ENCODE results near the gene ITPRIP.

ITPRIP gene

GRCh38 chr10:104314591-104315485, 23.4 kb downstream of the ITPRIP start:
- Histone ChIP-seq H3K9me3 (ENCODE audit: low read length) (no peaks in the 10 kb centered on the region), H3K4me1 (ENCODE audit: insufficient read depth, low read length, severe bottlenecking) (peaks cover 7% of the 10 kb centered on the region), H3K9me2 (ENCODE audit: low read depth, low read length) (no peaks in the 10 kb centered on the region), H3F3A (ENCODE audit: insufficient read depth, low read length) (no peaks in the 10 kb centered on the region), H3K4me3 (ENCODE audit: low read depth, low read length, poor library complexity, severe bottlenecking) (no peak overlapping the region), H4K20me1 (ENCODE audit: insufficient read depth, low read length) (no peaks in the 10 kb centered on the region), H3K27ac (ENCODE audit: low read depth, low read length, poor library complexity, severe bottlenecking) (no peak overlapping the region), H3K79me2 (ENCODE audit: insufficient read depth, low read length) (no peaks in the 10 kb centered on the region), H3K27me3 (ENCODE audit: insufficient read depth, low read length) (no peaks in the 10 kb centered on the region), H3K9ac (ENCODE audit: low read length) (no peak overlapping the region), H3K36me3 (ENCODE audit: insufficient read depth, low read length) (peaks cover 5% of the 10 kb centered on the region; the same call in 1 of the 2 replicates), H3K4me2 (ENCODE audit: low read length) (no peak overlapping the region), H2AFZ (ENCODE audit: low read length) (no peak overlapping the region)
- no peak for TF ChIP-seq EZH2 (IDR thresholded peaks at IDR 0.05; ENCODE audit: borderline replicate concordance, low read length)
- TF ChIP-seq CTCF (IDR thresholded peaks at IDR 0.05; ENCODE audit: low read length) = no peak

GRCh38 chr10:104311184-104311720, 27.0 kb downstream of the ITPRIP start:
- H3K4me3 ChIP-seq (ENCODE audit: low read depth, low read length, poor library complexity, severe bottlenecking) = no peak overlapping the region
- no peaks in the 10 kb centered on the region for H3K9me2 ChIP-seq (ENCODE audit: low read depth, low read length)
- H3K9me3 ChIP-seq (ENCODE audit: low read length) = no peaks in the 10 kb centered on the region
- no peaks in the 10 kb centered on the region for H4K20me1 ChIP-seq (ENCODE audit: insufficient read depth, low read length)
- peaks cover 5% of the 10 kb centered on the region; the same call in 1 of the 2 replicates for H3K36me3 ChIP-seq (ENCODE audit: insufficient read depth, low read length)
- H3K27me3 ChIP-seq (ENCODE audit: insufficient read depth, low read length) = no peaks in the 10 kb centered on the region
- TF ChIP-seq CTCF (IDR thresholded peaks at IDR 0.05; ENCODE audit: low read length) = no peak
- no peak for TF ChIP-seq EZH2 (IDR thresholded peaks at IDR 0.05; ENCODE audit: borderline replicate concordance, low read length)
- no peak overlapping the region for H3K9ac ChIP-seq (ENCODE audit: low read length)
- no peaks in the 10 kb centered on the region for H3K79me2 ChIP-seq (ENCODE audit: insufficient read depth, low read length)
- no peaks in the 10 kb centered on the region for H3F3A ChIP-seq (ENCODE audit: insufficient read depth, low read length)
- no peak overlapping the region for H3K4me2 ChIP-seq (ENCODE audit: low read length)
- no peak overlapping the region for H2AFZ ChIP-seq (ENCODE audit: low read length)
- H3K27ac ChIP-seq (ENCODE audit: low read depth, low read length, poor library complexity, severe bottlenecking) = no peak overlapping the region
- no peaks in the 10 kb centered on the region for H3K4me1 ChIP-seq (ENCODE audit: insufficient read depth, low read length, severe bottlenecking)

DNA sequence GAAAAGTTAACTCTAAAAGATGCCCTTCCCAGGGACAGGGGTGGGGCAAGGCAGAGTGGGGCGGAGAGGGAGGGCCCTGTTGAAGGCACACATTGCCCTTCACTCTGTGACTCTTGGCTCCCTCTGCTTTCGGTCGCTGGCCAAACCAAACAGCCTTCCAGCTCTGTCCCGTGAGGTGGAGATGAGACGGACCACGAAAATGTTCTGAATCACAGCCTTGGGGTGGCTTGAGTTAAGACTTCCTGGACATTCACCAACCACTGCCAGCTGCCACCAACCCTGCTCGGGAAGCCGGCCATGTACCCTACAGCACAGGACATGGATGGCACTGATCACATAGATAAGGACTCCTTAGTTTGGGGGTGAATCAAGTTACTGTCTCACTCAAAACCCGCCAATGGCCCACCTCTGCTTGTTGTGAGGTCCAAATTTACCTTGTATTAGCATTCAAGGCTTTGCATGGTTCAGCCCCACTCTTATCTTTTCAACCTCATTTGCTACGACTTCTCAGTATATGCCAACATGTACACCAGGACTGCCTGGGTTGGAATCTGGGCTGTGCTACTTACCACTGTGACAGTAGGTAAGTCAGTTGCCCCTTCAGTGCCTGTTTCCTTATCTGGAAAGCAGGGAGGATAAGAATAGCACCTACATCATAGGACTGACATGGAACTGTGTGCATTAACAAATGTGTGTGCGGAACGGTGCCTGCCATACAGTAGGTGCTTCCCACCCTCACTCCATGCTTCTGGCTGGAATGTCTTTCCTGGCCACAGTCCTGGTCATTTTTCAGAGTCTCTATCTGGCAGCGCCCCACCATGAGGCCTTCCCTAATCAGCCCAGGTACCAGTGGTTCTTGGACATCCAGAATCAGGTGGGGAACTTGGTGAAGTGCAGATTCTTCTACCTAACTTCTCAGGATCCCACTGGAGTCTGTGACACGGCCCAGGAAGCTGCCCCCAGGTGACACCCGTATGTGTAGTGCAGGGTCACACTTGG, 28.0 kb downstream of the ITPRIP start:
- H3K79me2 ChIP-seq (ENCODE audit: insufficient read depth, low read length) = no peaks in the 10 kb centered on the region
- no peak overlapping the region for H3K27ac ChIP-seq (ENCODE audit: low read depth, low read length, poor library complexity, severe bottlenecking)
- no peaks in the 10 kb centered on the region for H3F3A ChIP-seq (ENCODE audit: insufficient read depth, low read length)
- H3K4me1 ChIP-seq (ENCODE audit: insufficient read depth, low read length, severe bottlenecking) = no peaks in the 10 kb centered on the region
- H3K9ac ChIP-seq (ENCODE audit: low read length) = no peak overlapping the region
- H2AFZ ChIP-seq (ENCODE audit: low read length) = no peak overlapping the region
- H3K9me3 ChIP-seq (ENCODE audit: low read length) = no peaks in the 10 kb centered on the region
- TF ChIP-seq EZH2 (IDR thresholded peaks at IDR 0.05; ENCODE audit: borderline replicate concordance, low read length) (no peak), CTCF (IDR thresholded peaks at IDR 0.05; ENCODE audit: low read length) (no peak)
- peaks cover 5% of the 10 kb centered on the region; the same call in 1 of the 2 replicates for H3K36me3 ChIP-seq (ENCODE audit: insufficient read depth, low read length)
- H3K4me3 ChIP-seq (ENCODE audit: low read depth, low read length, poor library complexity, severe bottlenecking) = no peak overlapping the region
- H3K27me3 ChIP-seq (ENCODE audit: insufficient read depth, low read length) = no peaks in the 10 kb centered on the region
- H3K9me2 ChIP-seq (ENCODE audit: low read depth, low read length) = no peaks in the 10 kb centered on the region
- H4K20me1 ChIP-seq (ENCODE audit: insufficient read depth, low read length) = no peaks in the 10 kb centered on the region
- no peak overlapping the region for H3K4me2 ChIP-seq (ENCODE audit: low read length)

Measured in OCI-LY1 (cell line).